ENCODE measurements around the gene PLXNA4.

PLXNA4 gene

GRCh38 chr7:132592231-132592920 lies 16.1 kb upstream of the PLXNA4 start:
- H3K27ac ChIP-seq (ENCODE audit: low read depth, low read length), result no peak overlapping the region
- TF ChIP-seq EZH2phosphoT487 (conservative IDR thresholded peaks at IDR 0.05; ENCODE audit: low read length), result no peak
- TF ChIP-seq CTCF (IDR thresholded peaks at IDR 0.05; ENCODE audit: insufficient read depth, low read length, poor library complexity, severe bottlenecking), result no peak

GRCh38 chr7:132590162-132590561 lies 13.9 kb upstream of the PLXNA4 start:
- no peak overlapping the region for H2AFZ ChIP-seq (ENCODE audit: low read depth, low read length, severe bottlenecking)
- no peak overlapping the region for H3K27ac ChIP-seq (ENCODE audit: low read depth, low read length)
- H3K79me2 ChIP-seq (ENCODE audit: insufficient read depth, low read length), result no peaks in the 10 kb centered on the region
- H4K20me1 ChIP-seq (ENCODE audit: low read depth, low read length), result no peaks in the 10 kb centered on the region
- TF ChIP-seq CTCF (IDR thresholded peaks at IDR 0.05; ENCODE audit: insufficient read depth, low read length, poor library complexity, severe bottlenecking) (no peak), EZH2phosphoT487 (conservative IDR thresholded peaks at IDR 0.05; ENCODE audit: low read length) (no peak)
- H3K4me2 ChIP-seq (ENCODE audit: low read depth, low read length, poor library complexity, severe bottlenecking), result no peak overlapping the region
- no peaks in the 10 kb centered on the region; the same call in 1 of the 2 replicates for H3K27me3 ChIP-seq (ENCODE audit: low read length)
- H3K36me3 ChIP-seq (ENCODE audit: low read length), result no peaks in the 10 kb centered on the region
- no peaks in the 10 kb centered on the region for H3K9me2 ChIP-seq (replicated peaks; ENCODE audit: insufficient read depth, low read length)
- no peak overlapping the region for H3K4me3 ChIP-seq (ENCODE audit: insufficient read depth, low read length, poor library complexity, severe bottlenecking)
- no peaks in the 10 kb centered on the region for H3K9me3 ChIP-seq (ENCODE audit: insufficient read depth, low read length)
- no peaks in the 10 kb centered on the region for H3F3A ChIP-seq (ENCODE audit: insufficient read depth)
- no peak overlapping the region for H3K9ac ChIP-seq (ENCODE audit: low read length)

More at GRCh38 chr7:132592231-132592920, 16.1 kb upstream of the PLXNA4 start:
- no peaks in the 10 kb centered on the region for H3K9me2 ChIP-seq (replicated peaks; ENCODE audit: insufficient read depth, low read length)
- no peaks in the 10 kb centered on the region for H3K9me3 ChIP-seq (ENCODE audit: insufficient read depth, low read length)
- no peaks in the 10 kb centered on the region for H3F3A ChIP-seq (ENCODE audit: insufficient read depth)
- H2AFZ ChIP-seq (ENCODE audit: low read depth, low read length, severe bottlenecking), result no peak overlapping the region
- H3K27me3 ChIP-seq (ENCODE audit: low read length), result no peaks in the 10 kb centered on the region; the same call in 1 of the 2 replicates
- H3K79me2 ChIP-seq (ENCODE audit: insufficient read depth, low read length), result no peaks in the 10 kb centered on the region
- H3K9ac ChIP-seq (ENCODE audit: low read length), result no peak overlapping the region
- H4K20me1 ChIP-seq (ENCODE audit: low read depth, low read length), result no peaks in the 10 kb centered on the region
- H3K4me3 ChIP-seq (ENCODE audit: insufficient read depth, low read length, poor library complexity, severe bottlenecking), result no peak overlapping the region
- H3K4me2 ChIP-seq (ENCODE audit: low read depth, low read length, poor library complexity, severe bottlenecking), result no peak overlapping the region
- H3K36me3 ChIP-seq (ENCODE audit: low read length), result no peaks in the 10 kb centered on the region

- no peaks in the 10 kb centered on the region for H3F3A ChIP-seq (ENCODE audit: insufficient read depth)
- H3K27me3 ChIP-seq (ENCODE audit: low read length), result no peaks in the 10 kb centered on the region; the same call in 1 of the 2 replicates
- H3K36me3 ChIP-seq (ENCODE audit: low read length), result no peaks in the 10 kb centered on the region
- no peaks in the 10 kb centered on the region for H4K20me1 ChIP-seq (ENCODE audit: low read depth, low read length)
- no peak for TF ChIP-seq CTCF (IDR thresholded peaks at IDR 0.05; ENCODE audit: insufficient read depth, low read length, poor library complexity, severe bottlenecking)
- no peak for TF ChIP-seq EZH2phosphoT487 (conservative IDR thresholded peaks at IDR 0.05; ENCODE audit: low read length)
- H3K9me2 ChIP-seq (replicated peaks; ENCODE audit: insufficient read depth, low read length), result no peaks in the 10 kb centered on the region
- H3K4me2 ChIP-seq (ENCODE audit: low read depth, low read length, poor library complexity, severe bottlenecking), result no peak overlapping the region
- no peak overlapping the region for H3K27ac ChIP-seq (ENCODE audit: low read depth, low read length)
- no peaks in the 10 kb centered on the region for H3K79me2 ChIP-seq (ENCODE audit: insufficient read depth, low read length)
- H3K4me3 ChIP-seq (ENCODE audit: insufficient read depth, low read length, poor library complexity, severe bottlenecking), result no peak overlapping the region
- H3K9me3 ChIP-seq (ENCODE audit: insufficient read depth, low read length), result no peaks in the 10 kb centered on the region
- H3K9ac ChIP-seq (ENCODE audit: low read length), result no peak overlapping the region
- H2AFZ ChIP-seq (ENCODE audit: low read depth, low read length, severe bottlenecking), result no peak overlapping the region
These were observed 12.3 kb upstream of the PLXNA4 start for GRCh38 chr7:132588596-132588995.
